Heart left ventricle (tissue), 16 donors: ENCODE results near the gene POMZP3. TPM values are rescaled to one million over a fixed set of nuclear protein-coding genes. Genes with fewer than 3 reads are reported as not detected.
"Not testable (repeated sequence)": the region's sequence is repeated elsewhere in the genome, so short reads cannot be mapped to it uniquely, and the experiment has no call there.

Source experiments
- ATAC-seq, 4 donors: fragments of 200-7000 bp; cut with Tn5 transposase; one replicate each; pipeline ENCODE4 v1.9.1; 2020 to 2022; ENCODE audit warnings: moderate library complexity in 4 of 4, mild to moderate bottlenecking in 3 of 4, moderate number of reproducible peaks in 1 of 4
- DNase-seq, 5 donors: peaks; one replicate each; pipeline ENCODE4 v3.0.0-alpha.2; 2020
- H3K27ac ChIP-seq, 12 donors: fragments of 200-600 bp; sonication (generic) in 4 of 12; one replicate each; pipeline versions ENCODE4 v1.5.0 to v1.8.0; 2016 to 2022; ENCODE audit warnings: mild to moderate bottlenecking in 2 of 12
- H3K27me3 ChIP-seq, 9 donors: fragments of 200-600 bp; sonication (generic) in 2 of 9; one replicate each; pipeline versions ENCODE4 v1.5.1 to v1.8.0; 2016 to 2022; ENCODE audit warnings: mild to moderate bottlenecking in 3 of 9
- H3K36me3 ChIP-seq, 9 donors: fragments of 200-600 bp; sonication (generic) in 2 of 9; one replicate each; pipeline versions ENCODE4 v1.5.0 to v1.8.0; 2018 to 2022; ENCODE audit warnings: mild to moderate bottlenecking in 2 of 9
- H3K4me1 ChIP-seq, 12 donors: fragments of 200-600 bp; sonication (generic) in 4 of 12; one replicate each; pipeline versions ENCODE4 v1.5.0 to v1.8.0; 2016 to 2022; ENCODE audit warnings: mild to moderate bottlenecking in 3 of 12
- H3K4me3 ChIP-seq, 12 donors: fragments of 200-600 bp; sonication (generic) in 4 of 12; one replicate each; pipeline versions ENCODE4 v1.5.0 to v1.8.0; 2017 to 2022; ENCODE audit warnings: mild to moderate bottlenecking in 9 of 12, moderate library complexity in 4 of 12
- H3K9me3 ChIP-seq, 12 donors: fragments of 200-600 bp; sonication (generic) in 4 of 12; one replicate each; pipeline versions ENCODE4 v1.5.0 to v1.8.0; 2016 to 2022; ENCODE audit warnings: mild to moderate bottlenecking in 1 of 12
- WGBS, 4 donors: extraction: QIAGEN DNeasy Blood & Tissue Kit in 2 of 4; methylation state at CpG; one replicate each; pipeline versions ENCODE4 v1.1.5 to v1.1.7; 2013 to 2018; 5-methylcytosine and 5-hydroxymethylcytosine counted together
- intact Hi-C, 10 donors: fragments of 100-400 bp; cut with DNase I; formaldehyde crosslinking; loops; one replicate each; pipeline versions ENCODE4 v1.11.1 to v1.14.2; 2022
- polyA plus RNA-seq, 2 donors: library from polyadenylated mRNA; stranded (reverse); fragments of 200-250 nt; gene quantifications; one replicate each; pipeline ENCODE4 v1.2.3, GENCODE V29; 2013
- total RNA-seq, 9 donors: library from RNA; depleted of rRNA in 2 of 9; stranded (reverse); fragments of >200 nt in 2 of 9; fragmentation: NEBNext Ultra II Directional in 3 of 9; extraction: Animal tissue kit (Norgen Biotek cat#: 25700) in 3 of 9; gene quantifications; one replicate each; pipeline versions ENCODE4 v1.1.0 to v1.2.4, GENCODE V29; 2016 to 2023
- donor health status: ischemic (EF 13 %, LVEDD 7.1; RV severe dilation, severe dysfunction).
- donor health status: healthy with polysubstance abuse.
- donor health status: DM: no; HTN: yes; CAD: no.
- donor health status: DM: no; HTN: no; CAD: no.
- donor health status: ischemic (EF 25% LVEDD 6.9; RV normal size, moderate dysfunction).
- donor health status: ischemic (EF 25% LVEDD 5.7; RV mildly dilated, moderate dysfunction).
- donor health status: healthy.
- donor health status: DM: yes; HTN: yes; CAD: no.
- donor health status: ischemic (EF 35%, LVEDD 5.7; RV mildly dilated, moderate dysfunction).
- donor health status: nonischemic (EF 11% LVEDD 7.7; RV severe dilation, severe dysfunction).
- donor health status: DM: yes; HTN: yes; CAD: no.
- donor health status: PGD.
- donor health status: ischemic (EF 29% LVEDD 5.4; RV normal size, mild dysfunction).
- donor health status: nonischemic (EF 23%, LVEDD 6.1; RV moderate dilation, normal function).

Gene POMZP3
- total and polyA plus RNA-seq, 11 donors, result 2.0 to 14.9 (median 6.7) TPM

DNA sequence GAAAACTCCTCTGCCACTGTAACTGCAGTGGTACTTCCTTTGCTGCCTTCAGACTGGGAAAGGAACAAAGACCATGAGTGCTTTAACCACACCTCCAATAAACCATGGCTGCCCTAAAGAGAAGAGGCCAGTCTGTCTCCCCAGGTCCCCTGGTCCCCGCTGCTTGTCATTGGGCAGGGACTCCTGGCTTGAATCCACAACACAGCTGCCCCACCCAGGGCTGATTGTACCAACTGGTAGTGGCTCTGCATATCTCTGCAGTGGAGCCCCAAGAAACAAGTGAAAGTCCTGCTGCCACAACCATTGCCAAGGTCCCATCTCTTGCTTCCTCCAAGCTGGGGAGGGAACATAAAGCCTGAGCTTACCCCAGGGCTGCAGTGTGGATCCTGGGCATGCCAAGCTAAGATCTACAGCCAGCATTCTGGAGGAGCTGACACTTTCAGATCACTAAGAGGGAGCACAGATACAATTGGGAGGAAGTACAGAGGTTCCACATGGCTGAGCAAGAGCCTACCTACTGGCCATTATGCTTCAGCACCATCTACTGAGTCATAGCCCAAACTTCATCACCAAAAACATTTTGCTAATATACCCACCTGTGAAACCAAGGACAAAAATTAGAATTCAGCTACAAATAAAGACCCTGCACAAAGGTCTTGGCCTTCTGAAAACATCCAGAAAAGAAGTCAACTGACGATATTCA, 35.3 kb downstream of the POMZP3 start:
- intact Hi-C loops, H3K27me3 ChIP-seq, ATAC-seq, H3K9me3 ChIP-seq, DNase-seq, H3K4me3 ChIP-seq, H3K36me3 ChIP-seq, H3K27ac ChIP-seq: not testable (repeated sequence)
- WGBS, 4 donors, result 70 to 97% (median 84%) methylated on average over 1 to 2 of the region's 2 CpGs
- H3K4me1 ChIP-seq, result peaks cover 0 to 34% (median 10%) of the 10 kb centered on the region in 12 donors

DNA sequence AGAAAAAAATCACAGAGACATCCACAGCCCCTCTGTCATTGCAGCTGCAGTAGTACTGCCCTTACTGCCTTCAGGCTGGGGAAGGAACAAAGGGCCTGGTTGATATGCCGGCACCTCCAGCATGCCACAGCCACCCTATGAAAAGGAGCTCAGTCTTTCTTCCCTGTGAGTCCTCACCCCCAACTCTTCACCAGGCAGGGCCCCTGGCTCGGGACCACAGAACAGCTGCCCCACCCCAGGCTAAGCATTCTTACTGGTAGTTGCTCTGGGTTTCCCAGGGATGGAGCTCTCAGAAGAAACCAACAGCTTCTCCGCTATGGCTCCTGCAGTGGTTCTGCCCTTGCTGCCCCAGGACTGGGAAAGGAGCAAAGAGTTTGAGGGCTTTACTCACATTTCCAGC, 36.0 kb downstream of the POMZP3 start:
- H3K27ac ChIP-seq, DNase-seq, H3K36me3 ChIP-seq, intact Hi-C loops, ATAC-seq, H3K4me3 ChIP-seq, H3K27me3 ChIP-seq, H3K9me3 ChIP-seq: not testable (repeated sequence)
- H3K4me1 ChIP-seq, result peaks cover 0 to 39% (median 12%) of the 10 kb centered on the region in 12 donors
- 92 to 100% (median 96%) methylated on average over 1 to 3 of the region's 3 CpGs for WGBS, 4 donors

DNA sequence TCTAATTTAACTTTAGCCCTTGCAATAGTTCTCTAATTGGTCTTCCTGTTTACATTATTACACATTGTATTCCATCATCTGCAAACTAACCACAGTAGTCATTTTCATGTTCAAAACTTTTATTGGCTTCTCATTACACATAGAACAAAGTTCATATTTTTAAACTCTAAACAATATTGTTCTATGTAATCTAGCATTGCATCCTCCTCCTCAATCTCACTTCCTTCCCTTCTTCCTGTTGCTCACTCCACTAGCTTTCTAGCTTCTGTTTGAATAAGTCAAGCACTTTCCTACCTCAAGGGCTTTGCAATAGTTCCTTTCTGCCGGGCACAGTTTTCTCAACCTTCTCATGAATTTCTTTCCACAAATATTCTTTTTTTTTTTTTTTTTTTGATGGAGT, 38.5 kb downstream of the POMZP3 start:
- intact Hi-C loops, H3K27me3 ChIP-seq, H3K4me3 ChIP-seq, H3K9me3 ChIP-seq, H3K36me3 ChIP-seq, DNase-seq: not testable (repeated sequence)
- peak in 2 of 4 donors; percentile 36 to 44 for ATAC-seq
- H3K27ac ChIP-seq, result peak overlapping the region in 2 of 12 donors; percentile 2 to 58
- H3K4me1 ChIP-seq, result peaks cover 0 to 52% (median 21%) of the 10 kb centered on the region in 12 donors
- 38 to 80% methylated on average over 1 of the region's 1 CpG; no CpG with 5 or more reads in 2 of the 4 donors for WGBS, 4 donors

GRCh38 chr7:76586585-76587315, 40.3 kb downstream of the POMZP3 start:
- H3K9me3 ChIP-seq, DNase-seq, ATAC-seq, H3K36me3 ChIP-seq, H3K27me3 ChIP-seq, H3K27ac ChIP-seq, H3K4me3 ChIP-seq, intact Hi-C loops: not testable (repeated sequence)
- peaks cover 0 to 60% (median 29%) of the 10 kb centered on the region in 12 donors for H3K4me1 ChIP-seq
- WGBS, 4 donors, result 92 to 98% (median 96%) methylated on average over 2 of the region's 2 CpGs

DNA sequence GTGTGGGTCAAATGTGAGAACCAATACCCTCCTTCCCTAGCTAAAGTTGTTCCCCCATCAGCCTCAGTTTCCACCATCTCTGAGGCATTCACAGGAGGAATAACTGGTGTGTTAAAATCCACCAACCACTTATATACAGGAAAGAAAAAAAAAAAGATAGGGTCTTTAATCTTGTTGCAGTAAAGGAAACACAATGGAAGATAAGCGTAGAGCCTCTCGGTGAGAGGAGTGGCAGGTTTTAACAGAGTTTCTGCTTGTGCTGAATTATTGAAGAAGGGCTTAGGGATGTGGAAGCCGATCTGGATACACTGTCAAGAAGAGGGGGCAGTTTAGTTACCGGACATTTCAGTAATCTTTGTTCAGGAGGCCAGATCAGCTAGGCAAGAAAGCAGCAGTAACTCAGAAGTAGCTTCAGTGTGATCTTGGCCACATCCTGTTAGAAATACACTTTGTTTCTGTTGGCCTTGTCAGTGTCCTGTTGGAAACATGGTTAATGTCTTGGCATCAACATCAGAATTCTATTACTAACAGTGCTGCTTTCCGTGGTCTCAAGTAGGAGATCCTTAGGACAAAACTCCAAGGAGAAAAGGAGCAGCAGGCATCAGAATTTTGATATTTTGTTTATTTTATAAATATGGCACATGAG, 43.3 kb downstream of the POMZP3 start:
- H3K36me3 ChIP-seq, intact Hi-C loops, H3K27me3 ChIP-seq, H3K9me3 ChIP-seq, H3K4me3 ChIP-seq: not testable (repeated sequence)
- WGBS, 4 donors, result 18 to 29% (median 24%) methylated on average over 5 of the region's 5 CpGs
- ATAC-seq (peak; percentile 72 to 84 (median 80)), DNase-seq (peak in 1 of 5 donors; percentile 26)
- Histone ChIP-seq H3K27ac (peak overlapping the region; percentile 37 to 84 (median 72)), H3K4me1 (peaks cover 0 to 53% (median 27%) of the 10 kb centered on the region in 12 donors)

GRCh38 chr7:76582848-76583631, 44.0 kb downstream of the POMZP3 start:
- H3K36me3 ChIP-seq, result not testable (repeated sequence)
- DNase-seq, result peak; percentile 72 to 88 (median 83)

GRCh38 chr7:76575919-76576655, 51.0 kb downstream of the POMZP3 start:
- ATAC-seq, result peak in 1 of 4 donors; percentile 39
- 52 to 65% (median 54%) methylated on average over 3 of the region's 3 CpGs for WGBS, 4 donors
- H3K27me3 ChIP-seq, H3K9me3 ChIP-seq, H3K4me3 ChIP-seq, DNase-seq, intact Hi-C loops, H3K27ac ChIP-seq: not testable (repeated sequence)
- peaks cover 0 to 12% (median 0%) of the 10 kb centered on the region in 12 donors for H3K4me1 ChIP-seq
- peaks cover 0 to 12% (median 0%) of the 10 kb centered on the region in 9 donors for H3K36me3 ChIP-seq

More at GRCh38 chr7:76582848-76583631, 44.0 kb downstream of the POMZP3 start:
- ATAC-seq, result peak; percentile 99 to 100 (median 100)
- H3K27me3 ChIP-seq, intact Hi-C loops, H3K4me3 ChIP-seq, H3K9me3 ChIP-seq: not testable (repeated sequence)
- Histone ChIP-seq H3K4me1 (peaks cover 0 to 49% (median 24%) of the 10 kb centered on the region in 12 donors), H3K27ac (peak overlapping the region; percentile 37 to 84 (median 72))
- 14 to 46% (median 30%) methylated on average over 1 to 2 of the region's 2 CpGs for WGBS, 4 donors

- DNase-seq, H3K27ac ChIP-seq, ATAC-seq, H3K9me3 ChIP-seq, H3K27me3 ChIP-seq, H3K4me3 ChIP-seq, intact Hi-C loops: not testable (repeated sequence)
- 79 to 100% (median 94%) methylated on average over 1 of the region's 2 CpGs for WGBS, 4 donors
- Histone ChIP-seq H3K36me3 (peaks cover 0 to 12% (median 0%) of the 10 kb centered on the region in 9 donors), H3K4me1 (peaks cover 0 to 12% (median 0%) of the 10 kb centered on the region in 12 donors)
These were observed 51.6 kb downstream of the POMZP3 start for GRCh38 chr7:76575431-76575830.

DNA sequence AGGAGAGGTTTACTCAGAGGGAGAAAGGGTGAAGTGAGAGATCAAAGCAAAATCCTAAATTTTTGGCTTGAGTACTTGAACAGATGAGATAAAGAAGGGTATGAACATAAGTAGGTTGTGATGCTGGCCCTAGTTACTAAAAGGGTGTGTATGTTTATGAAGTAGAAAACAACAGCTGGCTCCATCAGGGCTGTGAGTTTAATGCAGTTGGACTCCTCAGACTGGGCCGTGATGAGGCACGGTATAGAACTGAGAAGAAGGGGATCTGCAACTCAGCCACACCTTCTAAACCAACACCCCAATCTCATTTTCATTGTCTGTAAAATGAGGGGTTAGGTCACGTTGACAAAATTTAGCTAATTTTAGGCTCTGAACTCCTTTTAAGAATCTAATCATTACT, 54.8 kb downstream of the POMZP3 start:
- WGBS, 4 donors, result 81 to 87% (median 85%) methylated on average over 3 of the region's 3 CpGs
- H3K27me3 ChIP-seq, ATAC-seq, intact Hi-C loops, DNase-seq, H3K4me3 ChIP-seq, H3K9me3 ChIP-seq, H3K27ac ChIP-seq: not testable (repeated sequence)
- H3K36me3 ChIP-seq, result peaks cover 0 to 16% (median 0%) of the 10 kb centered on the region in 9 donors
- H3K4me1 ChIP-seq, result peaks cover 0 to 14% (median 0%) of the 10 kb centered on the region in 12 donors
